HepG2 (cell line): ENCODE data around the gene TPGS1. TPM values are rescaled to one million over a fixed set of nuclear protein-coding genes. Genes with fewer than 3 reads are reported as not detected.

Experiments
- CERS6 ChIP-seq: sonication (generic); formaldehyde crosslinking; IDR thresholded peaks from 2 replicates; pipeline ENCODE4 v1.5.0; 2020; ENCODE audit warnings: missing genetic modification reagents
- CTCF ChIP-seq: sonication (generic); formaldehyde crosslinking; IDR thresholded peaks from 2 replicates; pipeline ENCODE4 v1.5.0; 2020; ENCODE audit warnings: mild to moderate bottlenecking, missing genetic modification reagents, moderate library complexity
- FOXC1 ChIP-seq: sonication (generic); formaldehyde crosslinking; IDR thresholded peaks from 2 replicates; pipeline ENCODE4 v1.8.0; 2022; ENCODE audit warnings: mild to moderate bottlenecking, missing genetic modification reagents, borderline replicate concordance
- GTF3A ChIP-seq: sonication (generic); formaldehyde crosslinking; conservative IDR thresholded peaks from 2 replicates; pipeline ENCODE4 v1.4.0; 2020; ENCODE audit warnings: mild to moderate bottlenecking, missing genetic modification reagents
- HNF4G ChIP-seq, 2 experiments: sonication (generic) in 1 of 2; formaldehyde crosslinking in 1 of 2; IDR thresholded peaks; 2 replicates each; pipeline versions ENCODE4 v1.4.0 to v1.6.1; 2011 to 2020; ENCODE audit warnings: borderline replicate concordance in 2 of 2, low read depth in 2 of 2, mild to moderate bottlenecking in 2 of 2, low read length in 1 of 2, missing genetic modification reagents in 1 of 2, moderate library complexity in 1 of 2
- KLF15 ChIP-seq: sonication (generic); formaldehyde crosslinking; IDR thresholded peaks from 2 replicates; pipeline ENCODE4 v1.8.1; 2023; ENCODE audit warnings: borderline replicate concordance, mild to moderate bottlenecking, inconsistent platforms, missing genetic modification reagents, mixed read lengths
- MED8 ChIP-seq: sonication (generic); formaldehyde crosslinking; IDR thresholded peaks from 2 replicates; pipeline ENCODE4 v1.8.1; 2023; ENCODE audit warnings: mild to moderate bottlenecking, missing genetic modification reagents; ENCODE audit not compliant: insufficient replicate concordance
- MEF2D ChIP-seq: sonication (generic); formaldehyde crosslinking; IDR thresholded peaks from 2 replicates; pipeline ENCODE4 v1.5.1; 2020; ENCODE audit warnings: mild to moderate bottlenecking, missing genetic modification reagents
- PRPF4 ChIP-seq: fragments of 200-400 bp; formaldehyde crosslinking; IDR thresholded peaks from 2 replicates; pipeline ENCODE4 v1.6.1; 2016; ENCODE audit warnings: low read length, low read depth; ENCODE audit not compliant: poor library complexity, severe bottlenecking
- SAP130 ChIP-seq: IDR thresholded peaks from 2 replicates; pipeline ENCODE4 v1.6.1; 2016; ENCODE audit warnings: low read depth
- SMARCC2 ChIP-seq: fragments of 450-650 bp; IDR thresholded peaks from 2 replicates; pipeline ENCODE4 v1.6.1; 2017; ENCODE audit warnings: antibody characterized with exemption, mild to moderate bottlenecking
- SRSF1 ChIP-seq: fragments of 200-400 bp; formaldehyde crosslinking; optimal IDR thresholded peaks from 2 replicates; pipeline ENCODE3; 2017; ENCODE audit warnings: mild to moderate bottlenecking, low read depth, low read length, moderate library complexity
- TEAD3 ChIP-seq: optimal IDR thresholded peaks from 2 replicates; pipeline ENCODE3; 2016; ENCODE audit warnings: borderline replicate concordance
- ZBTB7A ChIP-seq: sonication (generic); formaldehyde crosslinking; IDR thresholded peaks from 2 replicates; pipeline ENCODE4 v1.8.0; 2022; ENCODE audit warnings: mild to moderate bottlenecking, missing genetic modification reagents
- ZFYVE20 ChIP-seq: sonication (generic); formaldehyde crosslinking; IDR thresholded peaks from 2 replicates; pipeline ENCODE4 v1.8.0; 2023; ENCODE audit warnings: low read depth, mild to moderate bottlenecking, moderate library complexity, missing genetic modification reagents, borderline replicate concordance
- ZNF142 ChIP-seq: sonication (generic); formaldehyde crosslinking; IDR thresholded peaks from 2 replicates; pipeline ENCODE4 v1.4.0; 2020; ENCODE audit warnings: missing genetic modification reagents
- ZNF224 ChIP-seq: sonication (generic); formaldehyde crosslinking; IDR thresholded peaks from 2 replicates; pipeline ENCODE4 v1.5.0; 2020; ENCODE audit warnings: mild to moderate bottlenecking, missing genetic modification reagents
- ZNF264 ChIP-seq: sonication (generic); formaldehyde crosslinking; IDR thresholded peaks from 2 replicates; pipeline ENCODE4 v1.4.0; 2020; ENCODE audit warnings: missing genetic modification reagents
- ZNF484 ChIP-seq: sonication (generic); formaldehyde crosslinking; IDR thresholded peaks from 2 replicates; pipeline ENCODE4 v1.5.1; 2020; ENCODE audit warnings: mild to moderate bottlenecking, low read depth, missing genetic modification reagents, borderline replicate concordance
- ZNF772 ChIP-seq: sonication (generic); formaldehyde crosslinking; IDR thresholded peaks from 2 replicates; pipeline ENCODE4 v1.5.0; 2020; ENCODE audit warnings: mild to moderate bottlenecking, missing genetic modification reagents
- polyA plus RNA-seq, 8 experiments: library from polyadenylated mRNA; depleted of rRNA in 3 of 8; stranded (reverse) in 7 of 8; unstranded in 1 of 8; fragments of >200 nt; fragmentation: Illumina TruSeq in 4 of 8; extraction: Trizol in 4 of 8; gene quantifications; 2 replicates each; pipeline versions ENCODE4 v1.2.1 to v1.2.3, GENCODE V29; 2011 to 2016; ENCODE audit warnings: low read depth in 4 of 8, missing spikeins in 1 of 8, mixed read lengths in 1 of 8; ENCODE audit not compliant: insufficient read depth in 1 of 8
- total RNA-seq, 5 experiments: library from RNA; depleted of rRNA; stranded (reverse); fragments of >200 nt; fragmentation: Illumina TruSeq; extraction: Trizol; gene quantifications; 2 replicates each; pipeline ENCODE4 v1.2.3, GENCODE V29; 2016; ENCODE audit warnings: low read depth in 1 of 5

The TPGS1 gene
- total and polyA plus RNA-seq, 2 of the 13 experiments (the other 11 are each of a cell fraction or from before 2014, with no cell fraction given): 1.1 to 6.2 TPM

- no peak for TF ChIP-seq SMARCC2
- no peak for TF ChIP-seq ZFYVE20 (CRISPR knock-in tag)
- no peak for TF ChIP-seq CERS6 (CRISPR knock-in tag)
- no peak for TF ChIP-seq PRPF4
- no peak for TF ChIP-seq ZNF484 (CRISPR knock-in tag)
- no peak for TF ChIP-seq GTF3A
- TF ChIP-seq TEAD3 (CRISPR knock-in tag): no peak
- no peak for TF ChIP-seq MED8 (CRISPR knock-in tag)
- no peak for TF ChIP-seq MEF2D (CRISPR knock-in tag)
- no peak for TF ChIP-seq FOXC1
- TF ChIP-seq SAP130 (CRISPR knock-in tag): peak; percentile 29; the same call in 1 of the 2 replicates
- no peak for TF ChIP-seq SRSF1
- TF ChIP-seq ZNF142: no peak
- TF ChIP-seq ZBTB7A: no peak
- TF ChIP-seq KLF15 (CRISPR knock-in tag): no peak
- no peak for TF ChIP-seq HNF4G (IDR thresholded peaks at IDR 0.05; ENCODE audit: borderline replicate concordance, low read depth, low read length)
- no peak; the same call in 1 of the 2 replicates for TF ChIP-seq HNF4G (CRISPR knock-in tag; IDR thresholded peaks at IDR 0.05; ENCODE audit: borderline replicate concordance, low read depth)
- TF ChIP-seq CTCF (CRISPR knock-in tag): no peak
- TF ChIP-seq ZNF224: no peak
- peak; percentile 32; the same call in 1 of the 2 replicates for TF ChIP-seq ZNF264 (CRISPR knock-in tag)
- TF ChIP-seq ZNF772 (CRISPR knock-in tag): no peak
Measured at GRCh38 chr19:507286-508203, at the start of gene TPGS1 (continued).
